NB4 (cell line): ENCODE data around the gene CENPV.

Source experiments
- CTCF ChIP-seq: IDR thresholded peaks from one replicate; pipeline ENCODE4 v1.5.1; 2012; ENCODE audit warnings: low read depth, low read length
- MAX ChIP-seq: IDR thresholded peaks from 2 replicates; pipeline ENCODE4 v1.6.1; 2011; ENCODE audit warnings: low read depth, low read length
- POLR2A ChIP-seq: IDR thresholded peaks from 2 replicates; pipeline ENCODE4 v1.6.1; 2011; ENCODE audit warnings: mild to moderate bottlenecking; ENCODE audit not compliant: insufficient read length; ENCODE audit errors: extremely low read depth

GRCh38 chr17:16294560-16294959 is 58.7 kb downstream of the CENPV start:
- no peak for TF ChIP-seq CTCF
- TF ChIP-seq MAX = no peak
- TF ChIP-seq POLR2A = no peak
